ENCODE measurements around the gene MADD.

DNA sequence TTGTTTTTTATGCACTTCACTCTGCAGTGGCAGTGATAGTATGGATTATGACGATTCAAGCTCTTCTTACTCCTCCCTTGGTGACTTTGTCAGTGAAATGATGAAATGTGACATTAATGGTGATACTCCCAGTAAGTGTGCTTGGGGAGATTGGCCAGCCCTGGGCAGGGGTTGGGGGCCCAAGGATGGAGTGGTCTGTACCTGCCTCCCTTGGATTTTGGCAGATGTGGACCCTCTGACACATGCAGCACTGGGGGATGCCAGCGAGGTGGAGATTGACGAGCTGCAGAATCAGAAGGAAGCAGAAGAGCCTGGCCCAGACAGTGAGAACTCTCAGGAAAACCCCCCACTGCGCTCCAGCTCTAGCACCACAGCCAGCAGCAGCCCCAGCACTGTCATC lies 14.2 kb downstream of the MADD start:
- TF ChIP-seq, protein P1, sequence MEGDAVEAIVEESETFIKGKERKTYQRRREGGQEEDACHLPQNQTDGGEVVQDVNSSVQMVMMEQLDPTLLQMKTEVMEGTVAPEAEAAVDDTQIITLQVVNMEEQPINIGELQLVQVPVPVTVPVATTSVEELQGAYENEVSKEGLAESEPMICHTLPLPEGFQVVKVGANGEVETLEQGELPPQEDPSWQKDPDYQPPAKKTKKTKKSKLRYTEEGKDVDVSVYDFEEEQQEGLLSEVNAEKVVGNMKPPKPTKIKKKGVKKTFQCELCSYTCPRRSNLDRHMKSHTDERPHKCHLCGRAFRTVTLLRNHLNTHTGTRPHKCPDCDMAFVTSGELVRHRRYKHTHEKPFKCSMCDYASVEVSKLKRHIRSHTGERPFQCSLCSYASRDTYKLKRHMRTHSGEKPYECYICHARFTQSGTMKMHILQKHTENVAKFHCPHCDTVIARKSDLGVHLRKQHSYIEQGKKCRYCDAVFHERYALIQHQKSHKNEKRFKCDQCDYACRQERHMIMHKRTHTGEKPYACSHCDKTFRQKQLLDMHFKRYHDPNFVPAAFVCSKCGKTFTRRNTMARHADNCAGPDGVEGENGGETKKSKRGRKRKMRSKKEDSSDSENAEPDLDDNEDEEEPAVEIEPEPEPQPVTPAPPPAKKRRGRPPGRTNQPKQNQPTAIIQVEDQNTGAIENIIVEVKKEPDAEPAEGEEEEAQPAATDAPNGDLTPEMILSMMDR (IDR thresholded peaks at IDR 0.05): no peak
- TF ChIP-seq POLR2A (IDR thresholded peaks at IDR 0.05): no peak
